Fibroblast of mammary gland (primary cell): ENCODE results near the gene OSBPL5.

Source experiments
- DNase-seq: peaks from one replicate; pipeline ENCODE4 v3.0.0-alpha.2; 2010; ENCODE audit warnings: low read depth
- H3K4me3 ChIP-seq: 2 replicates; pipeline ENCODE4 v1.5.1; 2011; ENCODE audit warnings: low read depth, mild to moderate bottlenecking, low read length, moderate library complexity; ENCODE audit not compliant: control insufficient read depth
- TF ChIP-seq, protein P1 (sequence below): conservative IDR thresholded peaks from 2 replicates; pipeline ENCODE4 v1.5.1; 2011; ENCODE audit warnings: low read depth, low read length, inconsistent platforms; ENCODE audit not compliant: control insufficient read depth, insufficient read depth

The OSBPL5 gene

DNA sequence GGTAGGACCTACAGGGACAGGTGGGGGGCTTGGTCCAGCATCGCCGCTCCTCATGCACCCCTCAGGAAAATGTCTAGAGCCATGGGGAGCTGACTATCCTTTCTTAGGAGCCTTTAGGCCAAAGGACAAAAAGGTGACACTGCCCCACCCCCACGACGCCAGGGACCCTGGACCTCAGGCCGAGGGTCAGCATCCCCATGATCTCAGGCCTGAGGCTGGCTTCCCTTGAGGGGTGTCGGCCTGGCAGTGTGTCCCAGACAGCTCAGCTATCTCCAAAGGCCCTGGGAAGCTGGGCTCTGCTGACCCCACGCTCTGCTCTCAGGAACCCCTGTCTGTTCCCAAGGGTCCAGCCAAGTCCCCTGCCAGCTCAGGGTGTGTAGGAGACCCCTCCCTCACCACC is 37.2 kb upstream of the OSBPL5 start:
- TF ChIP-seq, protein P1, sequence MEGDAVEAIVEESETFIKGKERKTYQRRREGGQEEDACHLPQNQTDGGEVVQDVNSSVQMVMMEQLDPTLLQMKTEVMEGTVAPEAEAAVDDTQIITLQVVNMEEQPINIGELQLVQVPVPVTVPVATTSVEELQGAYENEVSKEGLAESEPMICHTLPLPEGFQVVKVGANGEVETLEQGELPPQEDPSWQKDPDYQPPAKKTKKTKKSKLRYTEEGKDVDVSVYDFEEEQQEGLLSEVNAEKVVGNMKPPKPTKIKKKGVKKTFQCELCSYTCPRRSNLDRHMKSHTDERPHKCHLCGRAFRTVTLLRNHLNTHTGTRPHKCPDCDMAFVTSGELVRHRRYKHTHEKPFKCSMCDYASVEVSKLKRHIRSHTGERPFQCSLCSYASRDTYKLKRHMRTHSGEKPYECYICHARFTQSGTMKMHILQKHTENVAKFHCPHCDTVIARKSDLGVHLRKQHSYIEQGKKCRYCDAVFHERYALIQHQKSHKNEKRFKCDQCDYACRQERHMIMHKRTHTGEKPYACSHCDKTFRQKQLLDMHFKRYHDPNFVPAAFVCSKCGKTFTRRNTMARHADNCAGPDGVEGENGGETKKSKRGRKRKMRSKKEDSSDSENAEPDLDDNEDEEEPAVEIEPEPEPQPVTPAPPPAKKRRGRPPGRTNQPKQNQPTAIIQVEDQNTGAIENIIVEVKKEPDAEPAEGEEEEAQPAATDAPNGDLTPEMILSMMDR: no peak
- no peak overlapping the region for H3K4me3 ChIP-seq
- no peak for DNase-seq

DNA sequence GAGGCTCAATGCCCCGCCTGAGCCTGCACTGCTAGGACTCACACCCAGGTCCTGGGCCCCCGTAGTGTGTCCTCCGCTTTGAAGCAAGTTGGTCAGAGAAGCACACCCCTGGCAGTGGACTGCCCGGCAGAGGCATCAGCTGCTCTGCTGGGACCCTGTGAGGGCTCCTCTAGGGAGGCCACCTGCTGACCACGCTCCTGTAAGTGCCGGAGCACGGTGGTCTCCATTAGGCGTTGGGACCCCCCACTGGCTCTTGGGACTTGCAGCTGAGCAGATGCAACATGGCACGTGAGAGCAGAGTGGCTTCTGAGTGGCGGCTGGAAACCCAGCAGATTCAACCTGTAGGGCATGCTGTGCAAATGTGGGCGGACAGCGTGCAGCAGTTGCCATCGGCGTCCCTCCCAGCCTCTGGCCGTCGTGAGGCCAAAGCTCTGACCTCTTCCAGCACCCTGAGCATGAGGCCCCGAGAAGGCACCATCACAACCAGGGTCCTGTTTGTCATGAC is 36.6 kb upstream of the OSBPL5 start:
- no peak for DNase-seq
- TF ChIP-seq, protein P1: no peak
- H3K4me3 ChIP-seq: no peak overlapping the region

DNA sequence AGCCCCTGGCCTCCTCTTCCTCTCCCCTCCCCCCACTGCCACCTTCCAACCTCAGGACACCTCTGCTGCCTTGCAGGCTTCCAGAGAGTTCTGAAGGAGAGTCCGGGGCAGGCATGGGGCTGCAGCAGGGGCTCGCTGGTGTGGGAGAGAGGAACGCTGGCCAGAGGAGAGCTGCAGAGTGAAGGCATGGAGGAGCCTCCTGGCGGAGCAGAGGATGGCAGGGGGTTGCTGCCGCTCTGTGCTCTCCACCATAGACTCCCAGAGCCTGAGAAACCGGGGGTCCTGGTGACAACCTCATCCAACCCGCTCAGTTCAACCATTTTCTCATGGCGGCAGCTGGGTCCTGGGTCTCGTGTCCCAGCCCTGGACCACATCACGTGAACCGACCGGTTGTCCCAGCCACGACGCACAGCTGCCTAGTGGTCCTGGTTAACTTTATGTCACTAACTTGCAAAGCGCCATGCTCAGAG is 36.0 kb upstream of the OSBPL5 start:
- TF ChIP-seq, protein P1: no peak
- no peak for DNase-seq
- no peak overlapping the region for H3K4me3 ChIP-seq

DNA sequence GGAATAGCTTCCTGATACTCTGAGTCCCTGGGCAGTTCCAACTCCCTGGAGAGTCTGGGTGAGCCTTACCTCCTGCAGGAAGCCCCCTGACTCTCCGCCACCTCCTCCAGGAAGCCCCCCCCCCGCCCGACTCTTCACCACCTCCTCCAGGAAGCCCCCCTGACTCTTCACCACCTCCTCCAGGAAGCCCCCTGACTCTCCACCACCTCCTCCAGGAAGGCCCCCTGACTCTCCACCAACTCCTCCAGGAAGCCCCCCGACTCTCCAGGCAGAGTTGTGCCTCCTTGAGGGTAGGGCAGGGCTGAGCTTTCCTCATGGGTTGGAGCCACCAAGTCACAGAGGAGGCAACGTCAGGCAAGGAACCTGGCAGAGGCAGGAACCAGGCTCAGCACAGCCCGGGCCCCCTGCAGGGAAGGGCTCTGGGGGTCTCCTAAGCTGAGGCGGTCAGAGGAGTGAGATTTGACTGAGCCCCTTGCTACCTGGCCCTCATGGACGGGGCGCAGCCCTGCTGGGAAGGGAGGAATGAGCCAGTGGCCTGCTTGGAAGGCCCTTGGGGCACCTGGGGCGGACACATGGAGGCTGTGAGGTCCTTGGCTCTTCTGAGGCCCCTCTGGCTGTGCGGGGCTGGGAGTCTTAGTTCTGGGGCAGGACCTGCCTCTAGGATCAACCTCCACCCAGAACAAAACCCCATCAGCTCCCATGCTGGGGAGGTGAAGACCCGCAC is 35.4 kb upstream of the OSBPL5 start:
- no peak overlapping the region for H3K4me3 ChIP-seq
- no peak for DNase-seq
- TF ChIP-seq, protein P1: no peak

DNA sequence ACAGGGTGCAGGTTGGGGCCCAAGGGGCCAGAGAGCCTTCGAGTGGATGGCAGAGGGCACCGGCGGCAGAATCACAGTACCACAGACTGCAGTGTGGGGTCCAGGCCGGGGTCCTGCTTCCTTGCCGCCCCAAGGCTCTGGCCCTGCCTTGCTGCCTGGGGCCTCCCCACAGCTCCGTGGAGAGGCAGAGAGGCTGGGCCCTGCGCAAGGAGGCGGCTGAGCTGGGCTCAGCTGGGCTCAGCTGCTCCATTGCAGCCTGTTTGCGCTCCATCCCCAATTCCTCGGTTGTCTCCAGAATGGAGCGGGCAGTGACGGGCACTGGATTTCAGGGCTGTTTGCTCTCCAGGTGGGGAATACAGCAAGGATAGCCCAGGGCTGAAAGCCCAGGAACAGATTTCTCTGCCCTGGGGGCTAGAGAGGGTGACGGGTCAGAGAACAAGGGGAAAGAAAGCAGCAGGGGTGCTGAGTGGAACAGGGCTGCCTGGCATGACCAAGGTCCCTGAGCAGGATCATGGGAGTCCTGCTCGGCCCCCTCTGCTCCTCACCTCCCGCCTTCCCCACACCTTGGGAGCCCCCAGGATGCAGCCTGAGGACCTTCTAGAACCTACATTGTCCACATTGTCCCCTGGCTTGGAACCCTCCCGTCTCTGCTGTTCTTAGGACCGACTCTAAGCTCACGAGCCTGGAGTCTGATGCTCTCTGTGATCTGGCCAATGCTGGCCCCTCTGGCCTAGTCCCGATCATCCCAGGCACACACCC is 34.6 kb upstream of the OSBPL5 start:
- no peak overlapping the region for H3K4me3 ChIP-seq
- DNase-seq: no peak
- TF ChIP-seq, protein P1: no peak

DNA sequence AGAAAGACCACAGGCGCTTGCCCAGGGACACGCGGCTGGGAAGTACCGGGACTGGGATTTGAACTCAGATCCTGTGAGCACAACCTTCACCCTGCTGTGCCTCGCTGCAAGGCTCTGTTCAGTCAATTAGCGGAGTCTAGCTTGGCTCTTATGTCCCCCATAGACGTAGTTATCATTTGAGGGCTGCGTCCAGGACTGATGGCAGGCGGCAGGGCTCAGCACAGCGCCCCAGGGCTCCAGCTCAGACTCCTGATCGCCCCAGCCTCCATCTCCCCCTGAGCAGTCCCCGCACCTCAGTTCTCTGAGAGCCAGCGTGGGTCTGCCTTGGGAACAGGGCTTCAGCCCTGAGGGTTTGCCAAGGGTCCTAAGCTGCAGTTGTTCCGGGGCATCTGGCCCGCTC is 33.7 kb upstream of the OSBPL5 start:
- DNase-seq: no peak
- TF ChIP-seq, protein P1: no peak
- no peak overlapping the region for H3K4me3 ChIP-seq
